NCI-H2171 treated with DMSO at 0.1 percent for 48 hours (cell line): ENCODE results near the gene GPR12.
A peak's percentile ranks its signal among the peaks of the same experiment; 100 is the strongest.

Source experiments
- DNase-seq: peaks from one replicate; lab custom pipeline; 2025; lab: John Stamatoyannopoulos, UW

Gene GPR12, protein sequence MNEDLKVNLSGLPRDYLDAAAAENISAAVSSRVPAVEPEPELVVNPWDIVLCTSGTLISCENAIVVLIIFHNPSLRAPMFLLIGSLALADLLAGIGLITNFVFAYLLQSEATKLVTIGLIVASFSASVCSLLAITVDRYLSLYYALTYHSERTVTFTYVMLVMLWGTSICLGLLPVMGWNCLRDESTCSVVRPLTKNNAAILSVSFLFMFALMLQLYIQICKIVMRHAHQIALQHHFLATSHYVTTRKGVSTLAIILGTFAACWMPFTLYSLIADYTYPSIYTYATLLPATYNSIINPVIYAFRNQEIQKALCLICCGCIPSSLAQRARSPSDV

DNA sequence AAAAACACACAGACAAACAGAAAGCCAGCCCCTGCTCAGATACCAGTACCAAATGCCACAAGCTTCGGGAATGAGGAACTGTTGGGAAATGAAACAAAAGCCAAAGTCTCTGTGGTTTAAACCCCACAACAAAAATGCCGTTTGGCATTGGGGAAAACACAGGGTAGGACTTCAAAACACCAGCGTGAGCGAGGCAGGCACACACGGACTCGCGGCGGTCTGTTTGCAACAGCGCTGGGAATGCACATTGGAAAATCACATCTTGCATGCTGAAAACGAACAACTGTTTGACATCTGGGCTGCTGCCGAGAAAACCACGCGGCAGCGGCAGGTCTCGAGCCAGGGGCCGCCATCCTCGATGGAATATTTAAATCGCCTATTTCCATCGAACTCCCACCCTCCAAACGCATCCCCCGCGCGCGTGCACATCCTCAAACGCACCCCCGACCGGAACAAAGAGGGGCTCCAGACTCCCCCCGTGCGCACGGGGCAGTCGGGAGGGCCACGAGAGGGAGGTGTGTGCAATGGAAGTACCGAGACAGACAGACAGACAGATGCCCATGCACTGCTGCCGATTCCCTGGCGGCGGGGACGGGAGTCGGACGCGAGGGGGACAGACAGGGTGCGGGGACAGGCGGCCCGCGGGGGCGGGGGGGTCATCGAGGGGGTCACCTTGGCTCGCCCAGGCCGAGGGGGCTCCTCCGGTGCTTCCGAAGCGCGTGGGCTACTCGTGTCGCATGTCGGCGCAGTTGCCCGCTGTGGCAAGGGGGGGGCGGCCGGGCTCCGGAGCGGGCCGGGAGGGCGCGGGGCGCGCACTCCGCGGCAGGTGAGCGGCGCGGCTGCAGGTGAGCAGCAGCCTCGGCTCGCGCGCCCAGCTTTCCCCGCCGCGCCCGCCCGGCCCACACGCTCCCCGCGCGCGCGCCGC is at the start of gene GPR12:
TSS of gene GPR12 (minus strand) at position 880 of the 925 bp plus-strand sequence. CDS start 959 bp downstream, outside the sequence.
- peak; percentile 14 for DNase-seq

DNA sequence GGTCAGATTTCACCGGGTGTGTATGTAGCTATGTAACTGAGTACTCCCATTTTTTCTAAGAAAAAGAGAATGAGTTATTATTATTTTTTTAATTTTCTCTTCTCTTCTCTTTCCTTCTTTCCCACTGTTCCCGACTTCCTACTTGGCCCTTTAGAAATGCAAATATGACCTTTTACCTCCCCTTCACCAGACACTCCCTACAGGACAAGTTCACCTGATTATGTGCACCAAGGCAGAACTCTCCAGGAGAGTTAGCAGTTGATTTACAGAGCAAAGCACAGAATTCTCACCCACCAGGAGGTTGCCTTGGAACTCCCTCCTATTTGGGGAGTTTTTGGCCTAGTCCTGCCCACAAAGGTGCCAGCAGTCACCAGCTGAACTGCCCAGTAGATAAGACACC is 49.5 kb upstream of the GPR12 start:
- no peak for DNase-seq

DNA sequence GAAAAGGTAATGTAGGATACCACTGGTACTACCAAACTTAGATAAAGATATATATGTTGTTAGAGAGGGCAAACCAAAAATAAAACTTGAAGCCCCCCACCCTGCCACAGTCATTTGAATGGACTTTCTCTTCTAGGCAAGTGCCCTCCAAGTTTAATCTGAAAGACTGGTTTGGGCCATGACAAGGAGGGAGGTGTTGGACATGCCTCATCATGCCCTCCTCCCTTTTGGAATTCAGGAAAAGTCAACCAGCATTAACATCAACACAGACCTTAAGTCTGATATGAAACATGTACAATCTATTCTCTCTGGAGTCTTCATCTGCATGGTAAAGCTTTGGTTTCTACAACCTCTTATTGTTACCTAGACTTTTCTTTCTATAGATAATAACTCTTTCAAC is 46.3 kb upstream of the GPR12 start:
- no peak for DNase-seq

DNA sequence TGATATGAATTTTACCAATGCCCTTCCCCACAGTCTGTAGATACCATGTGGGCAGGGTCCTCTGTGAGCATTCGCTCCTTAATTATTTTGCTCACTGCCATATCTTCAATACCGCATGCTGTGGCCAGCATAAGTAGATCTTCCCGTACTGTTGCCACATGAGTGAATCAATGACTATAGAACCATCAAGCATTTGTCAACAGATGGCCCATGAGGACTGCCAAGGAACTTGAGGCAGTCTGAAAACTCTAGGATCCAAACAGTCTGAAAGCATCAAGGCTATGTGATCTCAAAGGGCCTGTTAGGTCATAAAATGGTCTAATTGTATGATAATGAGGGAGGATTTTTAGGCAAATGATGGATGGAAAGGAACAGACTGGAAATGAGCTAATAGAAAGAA is 27.4 kb upstream of the GPR12 start:
- DNase-seq, result peak; percentile 45

DNA sequence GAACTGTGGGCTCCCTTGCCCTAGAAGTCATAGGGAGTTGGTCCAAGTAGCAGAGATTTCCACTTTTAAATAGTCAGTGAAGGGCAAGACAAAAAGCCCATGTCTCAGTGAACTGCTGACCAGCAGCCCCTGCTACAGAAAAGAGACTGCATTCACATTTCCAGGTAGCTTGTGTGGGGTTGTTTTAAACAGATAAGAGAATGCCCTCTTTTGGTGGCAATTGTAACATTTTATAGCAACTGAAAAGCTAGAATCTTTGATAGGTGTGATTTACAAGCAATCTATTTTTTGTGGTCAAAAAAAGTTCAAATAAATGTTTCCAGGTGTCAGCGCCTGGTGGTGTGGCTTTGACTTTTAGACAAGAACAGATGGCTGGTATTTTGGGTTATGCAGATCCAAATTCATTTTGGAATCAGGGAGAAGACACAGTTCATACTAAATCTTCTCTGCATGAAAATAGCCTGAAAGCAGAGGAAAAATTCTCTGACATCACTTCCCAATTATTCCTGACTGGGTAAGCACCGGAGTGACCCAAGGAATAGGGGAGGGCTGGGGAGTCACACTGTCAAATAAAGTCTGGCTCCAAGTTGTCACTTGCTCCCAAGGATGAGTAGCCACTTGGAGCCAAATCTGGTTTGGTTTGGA is 26.2 kb upstream of the GPR12 start:
- no peak for DNase-seq

DNA sequence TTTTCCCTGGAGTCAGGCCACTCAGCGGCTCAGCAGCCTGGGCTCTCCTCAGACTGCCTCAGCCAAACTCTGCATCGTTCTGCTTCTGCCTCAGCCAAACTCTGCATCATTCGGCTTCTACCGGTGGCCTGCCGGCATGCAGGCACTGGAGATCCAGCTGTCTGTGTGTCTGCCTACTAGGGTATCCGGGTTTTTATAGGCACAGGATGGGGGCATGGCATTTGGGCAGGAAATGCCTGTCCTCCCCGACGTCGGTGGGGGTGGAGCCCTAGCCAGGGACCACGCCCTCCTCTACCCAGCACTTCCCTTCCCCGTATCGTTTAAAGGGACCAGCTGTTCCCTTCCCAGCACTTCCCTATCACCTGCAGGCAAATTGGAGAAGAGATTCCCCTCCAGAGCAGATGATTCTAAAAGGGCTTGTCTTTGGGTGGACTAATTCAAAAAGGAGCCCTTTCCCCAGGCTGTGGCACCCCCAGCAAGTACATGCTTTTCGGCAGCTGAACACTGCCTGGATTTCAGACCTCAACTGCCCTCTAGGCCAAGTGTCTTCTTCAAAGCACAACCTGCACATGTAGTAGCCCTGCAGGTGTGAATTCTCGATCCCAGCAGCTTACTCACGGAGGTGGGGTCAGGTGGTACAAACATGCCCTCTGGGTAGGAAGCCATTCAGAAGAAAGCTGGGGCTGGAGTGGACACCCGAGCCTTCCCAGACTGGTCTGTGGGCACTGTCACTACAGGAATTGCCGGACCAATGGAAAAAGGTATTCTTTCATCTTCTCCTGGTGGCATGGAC is 25.4 kb upstream of the GPR12 start:
- DNase-seq, result peak; percentile 17

DNA sequence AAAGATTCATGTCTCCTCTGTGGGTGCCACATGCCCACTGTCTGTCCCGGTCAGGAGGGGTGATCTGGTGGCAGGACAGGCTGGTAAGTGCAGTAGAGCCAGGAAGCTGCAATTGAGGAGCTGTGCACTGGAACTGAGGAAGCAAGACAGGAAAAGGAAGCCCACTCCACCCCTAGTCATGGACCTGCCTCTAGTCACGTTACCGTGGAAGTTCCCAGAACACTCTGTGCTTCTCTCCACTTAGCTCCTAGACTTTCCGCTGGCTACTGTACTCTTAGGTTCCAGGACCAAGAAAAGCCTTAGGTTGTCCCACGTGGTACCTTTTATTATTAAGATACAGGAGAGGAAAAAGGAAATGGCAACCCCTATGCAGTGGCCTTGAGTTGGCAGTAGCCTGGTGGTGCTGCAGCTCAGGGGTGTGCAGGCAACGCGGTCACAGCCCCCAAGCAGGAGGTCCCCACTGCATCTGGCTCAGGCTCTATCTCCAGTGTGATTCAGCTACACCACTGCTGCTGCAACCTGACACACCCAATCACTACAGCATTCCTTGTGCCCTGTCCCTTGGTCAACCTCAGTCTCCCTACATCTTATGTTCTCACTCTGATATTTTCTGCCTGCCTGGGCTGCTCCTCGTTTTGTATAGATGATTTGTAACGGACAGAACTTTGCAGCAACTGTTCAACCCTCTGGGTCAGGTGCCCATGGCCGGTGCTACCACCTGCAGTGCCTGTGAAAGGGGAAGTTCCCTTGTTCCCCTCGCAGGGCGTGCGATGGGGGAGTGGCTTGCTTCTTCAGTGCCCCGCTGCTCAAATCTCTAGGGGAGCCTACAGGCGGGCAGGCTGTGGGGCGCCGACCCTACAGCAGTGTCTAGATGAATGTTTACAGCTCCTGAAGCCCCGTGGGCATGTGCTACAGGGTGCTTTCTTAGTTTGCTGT is 24.4 kb upstream of the GPR12 start:
- no peak for DNase-seq

DNA sequence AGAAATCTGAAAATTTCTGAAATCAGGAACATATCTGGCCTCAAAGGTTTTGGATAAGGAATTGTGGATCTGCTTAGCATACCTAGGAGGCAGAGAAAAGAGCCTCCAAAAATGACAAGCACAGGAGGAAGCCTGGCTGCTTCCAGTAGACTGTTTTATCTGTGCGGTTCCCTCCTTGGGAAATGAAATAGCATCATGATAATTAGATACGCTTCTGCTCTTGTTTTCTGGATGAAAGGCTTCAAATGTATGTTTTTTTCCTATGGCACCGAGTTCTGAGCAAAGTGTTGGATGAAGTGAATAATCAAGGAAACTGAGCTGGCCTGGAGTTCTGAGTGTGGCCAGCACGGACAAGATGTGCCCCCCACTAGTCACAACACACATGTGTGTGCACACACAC is 19.8 kb upstream of the GPR12 start:
- DNase-seq, result no peak

DNA sequence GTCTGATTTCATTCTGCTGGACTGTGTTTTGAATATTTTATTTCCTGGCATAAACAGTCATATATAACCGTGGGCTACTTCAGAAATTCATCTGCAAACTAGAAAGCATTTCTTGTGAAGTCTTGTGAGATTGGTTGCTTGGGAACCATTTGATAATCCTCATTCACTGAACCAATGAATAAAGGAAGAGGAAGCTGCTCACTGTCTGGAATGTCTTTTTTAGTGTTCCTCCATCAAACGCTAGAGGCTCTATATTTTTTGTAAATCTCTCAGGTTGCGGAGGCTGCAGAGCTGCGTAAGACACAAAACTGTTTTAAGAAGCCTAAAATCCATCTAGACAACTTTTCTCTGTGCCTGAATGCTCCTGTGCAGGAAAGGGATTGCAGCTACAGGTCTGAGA is 18.7 kb upstream of the GPR12 start:
- no peak for DNase-seq

DNA sequence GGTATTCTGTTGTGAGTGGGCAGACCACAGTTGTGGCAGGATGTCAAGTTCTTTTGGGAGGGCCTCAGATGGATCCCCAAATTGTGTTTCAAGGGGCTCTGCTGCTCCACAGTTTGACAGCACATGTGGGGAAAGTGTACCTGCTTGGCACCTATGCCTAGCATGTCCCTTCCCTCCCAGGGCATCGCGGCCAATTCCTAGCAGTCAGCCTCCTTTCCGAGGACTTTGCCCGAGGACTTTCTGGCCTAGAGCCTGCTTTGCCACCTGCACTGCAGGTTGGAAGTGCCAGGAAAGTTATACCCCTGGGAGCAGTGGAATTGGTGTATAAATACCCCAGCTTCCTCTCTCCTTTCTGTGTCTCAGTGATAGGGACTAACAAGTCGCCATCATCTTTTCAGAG is 11.9 kb upstream of the GPR12 start:
- DNase-seq, result no peak

DNA sequence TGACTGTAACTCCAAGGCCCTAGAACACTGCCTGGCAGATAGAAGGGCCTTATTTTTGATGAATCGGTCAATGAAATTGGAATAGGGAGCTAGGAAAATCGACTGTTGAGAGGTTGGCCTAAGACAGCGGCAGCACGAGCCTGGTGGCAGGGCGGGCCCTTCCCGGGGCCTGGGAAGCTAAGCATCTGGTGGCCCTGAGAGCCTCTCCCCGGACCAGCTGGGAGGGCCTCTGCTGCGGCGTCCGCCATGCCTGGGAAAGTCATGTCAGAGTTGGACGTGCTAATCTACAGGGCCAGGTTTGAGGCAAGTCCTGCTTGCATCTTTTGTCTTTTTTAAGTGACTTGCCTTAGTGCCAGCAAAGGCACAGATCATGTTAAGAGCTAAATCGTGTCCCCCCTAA is 11.2 kb upstream of the GPR12 start:
- no peak for DNase-seq

DNA sequence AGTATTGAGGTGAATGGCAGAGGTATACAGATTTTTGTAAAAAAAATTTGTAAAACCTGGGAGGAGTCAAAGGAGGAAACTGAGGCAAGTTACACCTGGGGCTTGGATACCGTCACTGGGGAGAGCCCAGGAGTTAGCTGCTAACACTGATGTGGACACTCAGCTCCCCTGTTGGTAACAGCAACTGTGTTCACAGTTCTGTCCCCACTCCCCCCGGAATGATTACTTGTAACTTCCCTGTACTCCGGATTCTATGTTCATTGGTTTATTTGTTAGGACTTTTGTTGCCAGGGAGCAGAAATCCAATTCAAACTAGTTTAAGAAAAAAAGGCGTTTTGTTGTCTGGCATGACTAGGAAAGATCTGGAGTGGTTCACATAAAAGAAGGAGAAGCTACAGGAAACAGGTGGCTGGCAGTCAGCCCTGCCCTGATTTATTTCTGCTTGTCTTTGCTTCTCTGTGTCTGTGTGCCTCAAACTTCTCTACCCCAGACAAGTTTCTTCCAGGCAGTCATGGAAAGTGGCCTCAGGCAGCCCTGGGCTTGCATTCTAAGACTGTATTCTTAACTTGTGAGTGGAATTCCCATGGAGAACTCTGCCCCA is 2.3 kb upstream of the GPR12 start:
- DNase-seq, result no peak

DNA sequence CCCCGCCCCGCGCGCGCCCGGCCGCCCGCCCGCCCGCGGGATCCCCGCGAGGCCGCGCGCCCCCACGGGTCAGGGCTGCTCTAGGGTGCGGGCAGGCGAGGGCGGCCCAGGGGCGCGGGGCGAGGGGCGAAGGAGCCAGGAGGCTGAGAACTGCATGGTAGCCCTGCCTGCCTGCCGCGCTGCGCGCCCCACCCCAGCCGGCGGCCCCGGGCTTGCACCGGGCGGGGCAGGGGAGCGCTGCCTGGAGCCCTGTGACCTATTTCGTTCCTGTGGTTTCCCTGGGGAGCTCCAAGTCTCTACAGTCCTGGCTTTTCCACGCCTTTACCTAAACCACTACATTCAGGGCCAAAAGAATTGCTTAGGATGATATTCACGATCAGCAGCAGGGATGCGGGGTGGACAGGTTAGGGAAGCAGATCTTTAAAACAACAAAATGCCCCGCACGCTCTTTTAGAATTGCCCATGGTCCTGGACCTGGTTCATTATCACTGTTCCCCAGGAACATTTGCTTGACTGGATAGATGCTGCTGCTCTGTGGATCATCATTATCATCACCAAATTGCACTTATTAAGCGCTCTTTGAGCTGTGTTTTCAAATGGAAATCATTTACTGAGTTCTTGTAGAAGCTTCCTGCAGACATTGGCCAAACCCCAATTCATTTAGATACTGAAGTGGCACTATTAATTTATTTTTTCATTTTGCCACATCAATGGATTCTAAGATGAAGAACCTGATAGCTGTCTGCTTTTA is 421 bp upstream of the GPR12 start:
- DNase-seq, result peak; percentile 3

DNA sequence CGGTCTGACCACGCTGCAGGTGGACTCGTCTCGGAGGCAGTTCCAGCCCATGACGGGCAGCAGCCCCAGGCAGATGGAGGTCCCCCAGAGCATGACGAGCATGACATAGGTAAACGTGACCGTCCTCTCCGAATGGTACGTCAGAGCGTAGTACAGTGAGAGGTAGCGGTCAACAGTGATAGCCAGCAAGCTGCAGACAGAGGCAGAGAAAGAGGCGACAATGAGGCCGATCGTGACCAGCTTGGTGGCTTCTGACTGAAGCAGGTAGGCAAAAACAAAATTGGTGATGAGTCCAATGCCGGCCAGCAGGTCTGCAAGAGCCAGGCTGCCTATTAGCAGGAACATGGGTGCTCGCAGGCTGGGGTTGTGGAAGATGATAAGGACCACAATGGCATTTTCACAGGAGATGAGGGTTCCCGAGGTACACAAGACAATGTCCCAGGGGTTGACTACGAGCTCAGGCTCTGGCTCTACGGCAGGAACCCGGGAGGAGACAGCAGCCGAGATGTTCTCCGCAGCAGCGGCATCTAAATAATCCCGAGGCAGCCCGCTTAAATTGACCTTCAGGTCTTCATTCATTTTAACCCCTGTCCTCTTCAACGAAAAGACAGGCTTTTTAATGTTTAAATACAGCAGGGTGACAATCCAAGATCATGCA is 1.2 kb downstream of the GPR12 start:
- DNase-seq, result no peak

DNA sequence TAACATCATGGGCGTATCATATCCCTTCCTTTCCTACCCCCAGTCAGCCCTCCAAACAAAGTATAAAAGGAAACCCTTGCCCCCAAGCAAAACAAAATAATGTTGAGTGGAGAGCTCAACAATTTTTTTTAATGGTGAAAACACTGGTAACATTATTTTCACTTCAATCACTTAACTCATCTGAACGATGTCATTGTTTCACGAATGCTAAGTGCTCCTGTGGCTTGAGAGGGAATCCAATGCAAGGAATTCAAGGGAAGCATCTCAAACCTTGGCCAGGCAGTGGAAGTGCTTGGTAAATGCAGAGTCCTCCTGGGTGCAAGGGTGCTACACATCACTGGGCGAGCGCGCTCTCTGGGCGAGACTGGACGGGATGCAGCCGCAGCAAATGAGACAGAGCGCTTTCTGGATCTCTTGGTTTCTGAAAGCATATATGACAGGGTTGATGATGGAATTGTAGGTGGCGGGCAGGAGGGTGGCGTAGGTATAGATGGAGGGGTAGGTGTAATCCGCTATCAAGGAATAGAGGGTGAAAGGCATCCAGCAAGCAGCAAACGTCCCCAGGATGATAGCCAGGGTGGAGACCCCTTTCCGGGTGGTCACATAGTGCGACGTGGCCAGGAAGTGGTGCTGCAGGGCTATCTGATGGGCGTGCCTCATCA is 2.0 kb downstream of the GPR12 start:
- DNase-seq, result no peak

DNA sequence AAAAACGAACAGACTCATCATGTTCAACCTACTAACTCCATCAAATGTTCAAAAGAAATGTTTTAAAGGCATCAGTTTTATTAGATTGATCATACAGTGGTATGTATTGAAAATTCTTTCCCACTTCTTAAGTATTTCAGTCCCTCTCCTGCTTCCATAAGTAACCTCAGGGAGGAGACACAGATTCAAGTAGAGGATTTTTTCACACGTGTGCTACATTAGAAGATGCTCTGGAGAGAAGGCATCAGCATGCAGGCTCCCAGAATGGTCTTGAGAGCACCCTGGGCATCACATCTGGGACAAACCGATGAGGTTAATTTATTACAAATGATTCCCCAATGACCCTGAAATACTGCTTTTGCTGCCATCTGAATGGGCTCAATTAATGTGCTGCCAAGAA is 3.6 kb downstream of the GPR12 start:
- DNase-seq, result no peak

DNA sequence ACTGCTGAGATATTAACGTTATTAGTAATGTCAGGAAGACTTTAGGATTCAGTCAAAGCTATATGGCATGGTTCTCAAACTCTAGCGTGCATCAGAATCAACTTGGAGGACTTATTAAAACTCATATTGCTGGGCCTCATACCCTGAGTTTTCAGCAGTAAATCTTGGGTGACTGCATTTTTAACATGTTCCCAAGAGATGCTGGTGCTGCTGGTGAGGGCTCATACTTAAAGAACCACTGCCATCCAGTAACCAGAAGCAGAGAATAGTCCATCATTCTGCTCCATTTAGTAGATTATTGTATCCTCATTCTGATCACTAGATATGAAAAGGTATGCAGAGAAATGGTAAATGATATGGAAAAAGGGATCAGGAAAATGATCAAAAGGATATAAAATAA is 7.9 kb downstream of the GPR12 start:
- no peak for DNase-seq

DNA sequence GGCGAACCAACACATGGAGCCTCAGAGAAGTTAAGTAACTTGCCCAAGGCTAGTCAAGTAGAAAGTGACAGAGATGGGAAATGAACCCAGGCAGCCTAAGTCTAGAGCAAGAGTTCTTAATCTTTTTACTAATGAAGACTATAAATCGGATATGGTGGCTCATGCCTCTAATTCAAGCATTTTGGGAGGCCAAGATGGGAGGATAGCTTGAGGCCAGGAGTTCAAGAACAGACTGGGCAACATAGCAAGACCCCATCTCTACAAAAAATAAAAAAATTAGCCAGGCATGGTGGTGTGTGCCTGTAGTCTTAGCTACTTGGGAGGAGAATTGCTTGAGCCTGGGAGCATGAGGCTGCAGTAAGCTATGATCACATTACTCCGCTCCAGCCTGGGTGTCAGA is 10.7 kb downstream of the GPR12 start:
- DNase-seq, result no peak

DNA sequence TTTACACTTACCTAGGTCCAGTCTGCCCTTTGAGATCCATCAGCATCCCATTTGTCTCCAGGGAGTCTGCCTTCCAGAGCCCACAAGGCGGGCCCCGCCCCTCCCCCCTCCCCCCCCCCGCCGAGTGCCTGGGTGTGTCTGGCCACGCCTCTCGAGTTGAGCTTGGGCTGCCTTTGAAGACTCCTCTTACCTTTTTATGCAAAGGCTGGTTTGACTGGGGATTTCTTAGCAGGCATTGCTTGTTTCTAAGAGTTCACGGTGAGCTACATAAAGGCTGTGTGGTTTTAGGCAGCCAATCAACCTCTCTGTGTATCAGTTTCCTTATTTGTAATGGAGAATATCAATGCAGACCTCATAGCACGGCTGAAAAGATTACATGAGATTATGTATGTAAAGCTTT is 11.3 kb downstream of the GPR12 start:
- DNase-seq, result no peak
